ENCODE data around the gene GP5. TPM values are rescaled to one million over a fixed set of nuclear protein-coding genes. Genes with fewer than 3 reads are reported as not detected.

The GP5 gene
- total RNA-seq, 2 donors from 2014 or later, result 0.11 TPM; not detected in 1

GRCh38 chr3:194425399-194425798 is 26.3 kb upstream of the GP5 start:
- no peaks in the 10 kb centered on the region for H3K27me3 ChIP-seq
- H3K4me3 ChIP-seq, result no peak overlapping the region
- no peaks in the 10 kb centered on the region for H3K4me1 ChIP-seq
- H3K36me3 ChIP-seq, result no peaks in the 10 kb centered on the region
- no peak overlapping the region for H3K9ac ChIP-seq (ENCODE audit: low read depth in 2 of 2, low read length in 2 of 2)
- DNase-seq, result no peak
- intact Hi-C loops (cut with DNase I), result no loop called here
- no peak overlapping the region for H3K27ac ChIP-seq
- H3K9me3 ChIP-seq, result no peaks in the 10 kb centered on the region
- TF ChIP-seq CTCF (IDR thresholded peaks at IDR 0.05), result no peak

GRCh38 chr3:194424953-194425352 is 25.9 kb upstream of the GP5 start:
- intact Hi-C loops (cut with DNase I), result no loop called here
- no peak for TF ChIP-seq CTCF (IDR thresholded peaks at IDR 0.05)
- Histone ChIP-seq H3K36me3 (no peaks in the 10 kb centered on the region), H3K9ac (ENCODE audit: low read depth in 2 of 2, low read length in 2 of 2) (no peak overlapping the region), H3K27ac (no peak overlapping the region), H3K4me1 (no peaks in the 10 kb centered on the region), H3K9me3 (no peaks in the 10 kb centered on the region), H3K27me3 (no peaks in the 10 kb centered on the region), H3K4me3 (no peak overlapping the region)
- no peak for DNase-seq

- no peaks in the 10 kb centered on the region for H3K4me1 ChIP-seq
- intact Hi-C loops (cut with DNase I), result no loop called here
- H3K27ac ChIP-seq, result no peak overlapping the region
- H3K27me3 ChIP-seq, result no peaks in the 10 kb centered on the region
- TF ChIP-seq CTCF (IDR thresholded peaks at IDR 0.05), result no peak
- H3K9ac ChIP-seq (ENCODE audit: low read depth in 2 of 2, low read length in 2 of 2), result no peak overlapping the region
- H3K4me3 ChIP-seq, result no peak overlapping the region
- H3K36me3 ChIP-seq, result no peaks in the 10 kb centered on the region
- no peak for DNase-seq
- no peaks in the 10 kb centered on the region for H3K9me3 ChIP-seq
These were observed 25.3 kb upstream of the GP5 start for GRCh38 chr3:194424373-194424772.

GRCh38 chr3:194423317-194423716 is 24.3 kb upstream of the GP5 start:
- Histone ChIP-seq H3K9me3 (no peaks in the 10 kb centered on the region), H3K27ac (no peak overlapping the region), H3K4me3 (no peak overlapping the region), H3K9ac (ENCODE audit: low read depth in 2 of 2, low read length in 2 of 2) (no peak overlapping the region), H3K27me3 (no peaks in the 10 kb centered on the region), H3K36me3 (no peaks in the 10 kb centered on the region), H3K4me1 (no peaks in the 10 kb centered on the region)
- no peak for TF ChIP-seq CTCF (IDR thresholded peaks at IDR 0.05)
- intact Hi-C loops (cut with DNase I), result no loop called here
- no peak for DNase-seq

- DNase-seq, result no peak
- H3K27ac ChIP-seq, result no peak overlapping the region
- no peaks in the 10 kb centered on the region for H3K36me3 ChIP-seq
- intact Hi-C loops (cut with DNase I), result no loop called here
- no peaks in the 10 kb centered on the region for H3K9me3 ChIP-seq
- no peak for TF ChIP-seq CTCF (IDR thresholded peaks at IDR 0.05)
- no peak overlapping the region for H3K9ac ChIP-seq (ENCODE audit: low read depth in 2 of 2, low read length in 2 of 2)
- no peaks in the 10 kb centered on the region for H3K27me3 ChIP-seq
- no peak overlapping the region for H3K4me3 ChIP-seq
- no peaks in the 10 kb centered on the region for H3K4me1 ChIP-seq
These were observed 23.1 kb upstream of the GP5 start for GRCh38 chr3:194422188-194422587.

- intact Hi-C loops (cut with DNase I), result no loop called here
- no peak overlapping the region for H3K4me3 ChIP-seq
These were observed 19.6 kb upstream of the GP5 start for GRCh38 chr3:194418671-194419070.

More at GRCh38 chr3:194418671-194419070, 19.6 kb upstream of the GP5 start:
- Histone ChIP-seq H3K27me3 (no peaks in the 10 kb centered on the region), H3K9me3 (no peaks in the 10 kb centered on the region), H3K9ac (ENCODE audit: low read depth in 2 of 2, low read length in 2 of 2) (no peak overlapping the region), H3K27ac (no peak overlapping the region), H3K36me3 (no peaks in the 10 kb centered on the region), H3K4me1 (no peaks in the 10 kb centered on the region)
- TF ChIP-seq CTCF (IDR thresholded peaks at IDR 0.05), result no peak
- DNase-seq, result no peak

Measured in colonic mucosa (tissue), 4 donors.